ENCODE results near the gene PRKAG2.

DNA sequence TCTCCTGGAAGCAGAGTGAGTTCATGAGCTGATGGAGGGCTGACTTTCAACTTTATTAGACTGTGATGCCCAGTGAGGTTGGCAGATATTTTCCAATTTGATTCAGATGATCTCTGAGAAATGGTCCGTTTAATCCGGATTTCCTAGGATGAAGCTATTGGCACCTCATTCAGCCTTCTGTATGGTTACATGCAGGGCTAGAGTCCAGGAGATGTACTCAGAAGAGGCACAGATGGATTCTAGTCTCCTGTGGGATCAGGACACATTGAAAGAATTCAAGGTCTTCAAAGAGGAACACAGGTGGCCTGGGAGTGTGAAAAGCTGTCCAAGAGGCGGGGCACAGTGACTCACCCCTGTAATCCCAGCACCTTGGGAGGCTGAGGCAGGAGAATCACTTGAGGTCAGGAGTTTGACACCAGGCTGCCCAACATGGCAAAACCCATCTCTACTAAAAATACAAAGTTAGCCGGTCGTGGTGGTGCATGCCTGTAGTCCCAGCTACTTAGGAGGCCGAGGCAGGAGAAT lies 334.2 kb downstream of the PRKAG2 start:
- no peak for TF ChIP-seq POLR2A (IDR thresholded peaks at IDR 0.05)
- no peak for TF ChIP-seq EP300 (IDR thresholded peaks at IDR 0.05; ENCODE audit: low read depth)

All from transverse colon (tissue), 1 donor.